EH (cell line): Measurements from ENCODE around the gene CCDC106.

Experiments used
- DNase-seq: peaks from one replicate; pipeline ENCODE4 v3.0.0-alpha.2; 2015; ENCODE audit warnings: low read depth

The CCDC106 gene

DNA sequence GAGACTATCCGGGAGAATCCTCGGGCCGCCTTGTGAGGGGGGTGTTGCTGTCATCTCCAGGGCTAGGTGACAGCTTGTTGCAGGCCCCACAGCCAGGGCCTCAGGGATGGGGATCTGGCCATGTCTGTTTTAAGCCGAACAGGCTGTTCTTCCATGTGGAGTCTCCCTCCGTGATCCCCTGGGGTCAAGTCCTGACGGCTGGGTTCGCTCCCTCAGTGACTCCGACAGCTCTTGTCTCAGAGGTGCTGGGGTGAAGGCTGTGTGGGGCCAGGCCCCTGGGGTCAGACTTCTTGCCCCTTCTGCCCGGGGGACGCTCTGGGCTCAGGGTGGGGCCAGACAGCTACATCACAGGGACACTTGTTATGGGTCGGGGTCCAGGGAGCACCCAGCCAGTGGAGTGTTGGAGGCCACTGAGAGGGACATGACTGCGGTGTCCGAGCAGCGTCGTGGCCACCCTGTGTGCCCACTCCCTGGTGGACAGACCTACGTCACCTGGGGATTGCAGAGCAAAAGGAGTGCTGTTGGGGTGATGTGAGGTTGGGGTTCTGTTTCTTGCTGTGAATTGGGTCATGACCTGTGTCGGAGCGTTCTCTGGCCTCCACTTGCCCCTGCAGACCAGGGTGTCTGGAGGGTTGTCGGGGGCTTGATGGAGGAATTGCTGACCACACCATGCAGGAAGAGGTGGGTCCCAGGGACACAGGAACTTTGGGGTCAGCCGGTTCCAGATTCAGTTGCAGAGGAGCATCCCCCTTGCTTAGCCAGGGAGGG lies 48.5 kb downstream of the CCDC106 start:
- DNase-seq, result no peak

DNA sequence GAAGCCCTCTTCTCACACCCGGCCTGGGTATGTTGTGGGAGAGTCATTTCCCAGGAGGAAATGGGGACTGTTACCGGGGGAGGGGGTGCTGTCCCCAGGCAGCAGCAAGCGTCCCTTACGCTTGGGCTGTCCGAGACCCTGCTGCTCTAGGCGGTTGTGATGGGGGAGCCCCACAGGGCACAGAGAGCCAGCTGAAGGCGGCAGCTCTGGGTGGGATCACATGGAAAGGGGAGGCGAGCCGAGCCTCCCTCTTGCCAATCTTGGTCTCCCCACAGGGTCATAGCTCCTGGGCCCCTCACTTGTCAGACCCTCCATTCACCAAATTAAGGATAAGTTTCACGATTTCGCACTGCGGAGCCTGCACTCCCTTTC lies 49.0 kb downstream of the CCDC106 start:
- no peak for DNase-seq

DNA sequence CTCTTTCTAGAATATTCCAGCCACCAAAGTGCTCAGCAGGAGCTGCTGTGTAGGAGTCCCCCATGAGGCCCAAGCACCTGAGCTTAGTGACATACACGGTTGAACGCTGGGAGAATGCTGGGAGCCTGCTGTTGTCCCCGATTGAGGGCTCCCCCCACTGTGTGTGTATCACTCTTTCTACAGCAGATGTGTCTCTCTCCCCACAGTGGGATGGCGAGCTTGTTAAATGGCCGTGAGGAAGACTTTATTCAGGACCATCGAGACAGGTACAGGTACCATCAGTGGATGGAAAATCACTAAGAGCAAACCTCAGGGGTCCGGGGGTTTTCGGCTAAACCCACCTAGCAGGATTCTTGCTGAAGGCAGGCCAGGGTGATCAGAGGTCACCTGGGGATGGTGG lies 49.7 kb downstream of the CCDC106 start:
- no peak for DNase-seq

DNA sequence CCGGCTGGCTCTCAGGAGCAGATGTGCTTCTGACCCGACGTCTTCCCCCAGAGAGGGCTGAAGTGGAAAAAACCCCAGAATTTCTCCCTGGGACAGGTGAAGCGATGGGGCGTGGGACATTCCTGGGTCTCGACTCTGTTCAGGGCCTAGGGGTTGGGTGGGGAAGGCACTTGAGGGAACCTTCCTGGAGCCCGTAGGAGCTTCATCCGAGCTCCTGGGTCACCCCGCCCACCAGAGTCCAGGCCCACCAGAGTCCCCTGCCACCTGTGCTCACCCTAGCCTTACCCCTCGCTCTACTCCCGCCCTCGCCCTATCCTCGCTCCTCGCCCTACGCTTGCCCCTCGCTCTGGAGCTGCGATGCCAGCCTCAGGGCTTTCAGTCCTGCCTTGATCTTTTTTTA lies 50.2 kb downstream of the CCDC106 start:
- DNase-seq, result no peak

DNA sequence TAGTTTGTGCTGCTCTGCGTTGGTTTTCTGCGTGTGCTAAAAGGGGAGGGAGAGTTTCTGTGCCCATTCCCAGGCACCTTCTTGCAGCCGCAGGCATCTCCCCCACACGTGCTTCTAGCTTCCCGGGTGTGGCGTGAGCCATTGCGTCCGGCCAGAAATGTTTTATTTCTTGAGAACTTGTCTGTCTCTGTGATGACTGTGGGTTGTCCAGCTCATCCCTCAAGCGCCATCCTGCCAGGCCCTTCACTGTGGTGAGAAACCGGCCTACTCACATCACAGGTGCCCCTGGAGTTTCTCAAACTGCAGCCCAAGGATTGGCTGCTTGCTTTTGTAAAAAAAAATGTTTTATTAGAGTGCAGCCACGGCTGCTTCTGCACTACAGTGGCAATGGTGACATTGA lies 51.2 kb downstream of the CCDC106 start:
- DNase-seq, result no peak

DNA sequence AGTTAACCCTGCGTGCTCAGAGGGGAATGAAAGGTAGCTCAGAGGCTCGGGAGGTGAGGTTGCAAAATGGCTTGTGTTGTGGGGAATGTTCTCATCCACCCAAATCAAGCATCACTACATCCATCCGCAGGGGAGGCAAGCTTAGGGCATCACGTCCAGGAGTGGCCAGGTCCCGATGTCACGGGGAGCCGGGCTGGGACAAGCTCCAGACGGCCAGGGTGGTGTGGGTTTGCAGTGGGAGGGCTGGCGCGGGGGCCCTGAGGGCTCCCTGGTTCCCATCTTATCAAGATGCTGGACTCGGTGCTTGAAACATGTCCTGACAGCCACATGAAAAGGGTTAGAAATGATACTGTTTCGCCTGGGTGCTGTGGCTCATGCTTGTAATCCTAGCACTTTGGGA lies 52.8 kb downstream of the CCDC106 start:
- no peak for DNase-seq

DNA sequence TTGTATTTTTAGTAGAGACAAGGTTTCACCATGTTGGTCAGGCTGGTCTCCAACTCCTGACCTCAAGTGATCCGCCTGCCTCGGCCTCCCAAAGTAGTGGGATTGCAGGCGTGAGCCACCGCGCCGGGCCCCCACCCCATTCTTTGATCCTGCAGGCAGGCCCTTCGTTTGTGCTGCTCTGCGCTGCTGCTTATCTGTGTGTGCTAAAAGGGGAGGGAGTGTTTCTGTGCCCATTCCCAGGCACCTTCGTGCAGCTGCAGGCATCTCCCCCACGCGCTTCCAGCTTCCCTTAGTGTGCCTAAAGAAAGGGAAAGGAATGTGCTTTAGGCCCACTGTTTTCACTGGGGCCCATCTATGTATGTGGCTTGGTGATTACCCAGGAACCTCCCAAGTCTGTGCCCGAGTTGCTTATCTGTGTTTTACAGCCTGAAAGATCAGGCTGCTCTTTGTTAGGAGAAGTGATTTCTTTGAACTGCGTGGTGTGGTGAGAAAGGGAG lies 54.2 kb downstream of the CCDC106 start:
- no peak for DNase-seq
